CD4-positive, alpha-beta T cell treated with Interleukin-10 for 1 hour (primary cell): Measurements from ENCODE around the gene MANF.

ENCODE experiments used
- DNase-seq: peaks from one replicate; pipeline ENCODE4 v3.0.0-alpha.2; 2020

The MANF gene

DNA sequence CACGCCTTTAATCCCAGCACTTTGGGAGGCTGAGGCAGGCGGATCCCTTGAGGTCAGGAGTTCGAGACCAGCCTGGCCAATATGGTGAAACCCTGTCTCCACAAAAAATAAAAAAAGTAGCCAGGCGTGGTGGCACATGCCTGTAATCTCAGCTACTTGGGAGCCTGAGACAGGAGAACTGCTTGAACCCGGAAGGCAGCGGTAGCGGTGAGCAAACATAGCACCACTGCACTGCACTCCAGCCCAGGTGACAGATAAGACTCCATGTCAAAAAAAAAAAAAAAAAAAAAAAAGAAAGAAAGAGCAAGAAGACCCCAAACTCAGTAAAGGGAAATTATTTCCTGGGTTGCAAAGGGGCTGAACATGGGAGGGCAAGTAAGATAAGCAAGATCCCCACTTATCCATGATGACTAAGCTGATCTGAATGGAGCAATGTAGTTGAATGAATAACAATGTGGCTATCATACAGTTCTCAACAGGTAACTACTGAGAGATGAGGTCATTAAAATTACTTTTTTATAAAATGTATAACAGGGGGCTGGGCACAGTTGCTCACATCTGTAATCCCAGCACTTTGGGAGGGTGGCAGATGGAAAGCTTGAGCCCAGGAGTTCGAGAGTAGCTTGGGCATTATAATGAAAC, 52.0 kb downstream of the MANF start:
- DNase-seq: no peak
